Neuronal stem cell (in vitro differentiated cells): ENCODE data around the gene TSHZ2.
"Not testable (repeated sequence)": the region's sequence is repeated elsewhere in the genome, so short reads cannot be mapped to it uniquely, and the experiment has no call there.

Source experiments
- DNase-seq: peaks from one replicate; pipeline ENCODE4 v3.0.0-alpha.2; 2013; ENCODE audit warnings: low spot score
- H2AFZ ChIP-seq: one replicate; pipeline ENCODE4 v1.6.1; 2013; ENCODE audit warnings: mild to moderate bottlenecking, low read length, inconsistent platforms
- H2AK5ac ChIP-seq: 2 replicates; pipeline ENCODE4 v1.6.1; 2013; ENCODE audit warnings: low read depth, mild to moderate bottlenecking, inconsistent platforms, low read length, moderate library complexity, mixed read lengths
- H2BK120ac ChIP-seq: 2 replicates; pipeline ENCODE4 v1.6.1; 2013; ENCODE audit warnings: low read depth, mild to moderate bottlenecking, inconsistent platforms, low read length, moderate library complexity, mixed read lengths
- H2BK12ac ChIP-seq: one replicate; pipeline ENCODE4 v1.6.1; 2013; ENCODE audit warnings: low read length, inconsistent platforms
- H2BK15ac ChIP-seq: 2 replicates; pipeline ENCODE4 v1.6.1; 2013; ENCODE audit warnings: mild to moderate bottlenecking, low read length, inconsistent platforms, mixed read lengths
- H2BK5ac ChIP-seq: one replicate; pipeline ENCODE4 v1.6.1; 2013; ENCODE audit warnings: inconsistent platforms, mild to moderate bottlenecking, low read length, moderate library complexity
- H3K14ac ChIP-seq: one replicate; pipeline ENCODE4 v1.6.1; 2013; ENCODE audit warnings: low read length, inconsistent platforms
- H3K18ac ChIP-seq: 2 replicates; pipeline ENCODE4 v1.6.1; 2013; ENCODE audit warnings: low read length, inconsistent platforms
- H3K23ac ChIP-seq: 2 replicates; pipeline ENCODE4 v1.6.1; 2013; ENCODE audit warnings: low read depth, mild to moderate bottlenecking, mixed read lengths, low read length, inconsistent platforms; ENCODE audit not compliant: poor library complexity
- H3K27ac ChIP-seq: replicated peaks from 3 replicates; pipeline ENCODE4 v1.5.1; 2013; ENCODE audit warnings: low read length, inconsistent platforms
- H3K27me3 ChIP-seq, 3 experiments: 2 replicates each; pipeline ENCODE4 v1.6.1; 2013; ENCODE audit warnings: low read length in 3 of 3, mild to moderate bottlenecking in 2 of 3, inconsistent platforms in 1 of 3, low read depth in 1 of 3, mixed read lengths in 1 of 3, moderate library complexity in 1 of 3; ENCODE audit not compliant: control insufficient read depth in 3 of 3, insufficient read depth in 3 of 3
- H3K36me3 ChIP-seq, 2 donors: replicated peaks in 1 of 2; 2 replicates each; pipeline ENCODE4 v1.6.1; 2013; ENCODE audit warnings: low read length in 2 of 2; ENCODE audit not compliant: control insufficient read depth in 2 of 2, insufficient read depth in 2 of 2
- H3K4ac ChIP-seq: 2 replicates; pipeline ENCODE4 v1.6.1; 2013; ENCODE audit warnings: inconsistent platforms, mild to moderate bottlenecking, low read length, moderate library complexity
- H3K4me1 ChIP-seq, 2 donors: 1 replicate in 1 of 2; 2 replicates in 1 of 2; pipeline ENCODE4 v1.6.1; 2013; ENCODE audit warnings: low read length in 2 of 2, low read depth in 1 of 2; ENCODE audit not compliant: control insufficient read depth in 2 of 2, insufficient read depth in 1 of 2
- H3K4me2 ChIP-seq: one replicate; pipeline ENCODE4 v1.6.1; 2013; ENCODE audit warnings: mild to moderate bottlenecking, low read length, inconsistent platforms; ENCODE audit not compliant: insufficient read depth, poor library complexity, severe bottlenecking
- H3K4me3 ChIP-seq, 2 donors: 2 replicates each; pipeline ENCODE4 v1.5.1; 2013; ENCODE audit warnings: low read length in 2 of 2, mild to moderate bottlenecking in 2 of 2, inconsistent platforms in 1 of 2, moderate library complexity in 1 of 2
- H3K79me1 ChIP-seq: one replicate; pipeline ENCODE4 v1.6.1; 2013; ENCODE audit warnings: low read depth, mild to moderate bottlenecking, inconsistent platforms, low read length, moderate library complexity
- H3K9ac ChIP-seq: one replicate; pipeline ENCODE4 v1.6.1; 2013; ENCODE audit warnings: mild to moderate bottlenecking, low read depth, low read length, inconsistent platforms; ENCODE audit not compliant: poor library complexity
- H3K9me3 ChIP-seq, 2 donors: replicated peaks in 1 of 2; 2 replicates each; pipeline versions ENCODE3 to v1.6.1; 2013; ENCODE audit warnings: low read length in 2 of 2, mild to moderate bottlenecking in 2 of 2, inconsistent platforms in 1 of 2, low read depth in 1 of 2, mixed read lengths in 1 of 2, moderate library complexity in 1 of 2; ENCODE audit not compliant: control insufficient read depth in 2 of 2, insufficient read depth in 1 of 2
- H4K8ac ChIP-seq: one replicate; pipeline ENCODE4 v1.6.1; 2013; ENCODE audit warnings: low read depth, mild to moderate bottlenecking, inconsistent platforms, low read length, moderate library complexity
- H4K91ac ChIP-seq: one replicate; pipeline ENCODE4 v1.6.1; 2013; ENCODE audit warnings: low read length, low read depth, mild to moderate bottlenecking, inconsistent platforms; ENCODE audit not compliant: poor library complexity
- WGBS, 2 donors: extraction: QIAGEN DNeasy Blood & Tissue Kit; methylation state at CpG; one replicate each; pipeline ENCODE4 v1.1.7; 2013; ENCODE audit warnings: missing lambda C conversion rate in 2 of 2, mixed read lengths in 1 of 2; ENCODE audit not compliant: insufficient read length in 2 of 2, insufficient replicate concordance in 1 of 2; ENCODE audit errors: extremely low coverage in 2 of 2; 5-methylcytosine and 5-hydroxymethylcytosine counted together

TSHZ2 gene

GRCh38 chr20:53463101-53463972 lies 491.2 kb downstream of the TSHZ2 start:
- H3K79me1 ChIP-seq = no peaks in the 10 kb centered on the region
- no peaks in the 10 kb centered on the region for H3K36me3 ChIP-seq
- no peak overlapping the region for H2BK12ac ChIP-seq
- no peak overlapping the region for H4K91ac ChIP-seq
- H2AFZ ChIP-seq = no peak overlapping the region
- H3K14ac ChIP-seq = no peak overlapping the region
- no peak for DNase-seq
- H3K23ac ChIP-seq = no peak overlapping the region
- H3K9ac ChIP-seq = no peak overlapping the region
- H3K4me3 ChIP-seq = no peak overlapping the region
- no peak overlapping the region for H3K4me2 ChIP-seq
- H4K8ac ChIP-seq = no peak overlapping the region
- 100% methylated on average over 1 of the region's 6 CpGs; no CpG with 5 or more reads in 1 of the 2 donors for WGBS, 2 donors
- no peak overlapping the region for H3K4ac ChIP-seq
- no peaks in the 10 kb centered on the region for H3K27me3 ChIP-seq
- H3K18ac ChIP-seq = no peak overlapping the region
- no peaks in the 10 kb centered on the region for H3K4me1 ChIP-seq
- no peak overlapping the region for H3K27ac ChIP-seq
- H2BK5ac ChIP-seq = no peak overlapping the region
- H2BK120ac ChIP-seq = no peak overlapping the region
- H3K9me3 ChIP-seq = peaks cover 0 to 7% of the 10 kb centered on the region in 2 donors
- no peak overlapping the region for H2AK5ac ChIP-seq
- H2BK15ac ChIP-seq = no peak overlapping the region

GRCh38 chr20:53466279-53466678 lies 494.1 kb downstream of the TSHZ2 start:
- Histone ChIP-seq H3K79me1 (no peaks in the 10 kb centered on the region), H2AK5ac (no peak overlapping the region), H2BK12ac (no peak overlapping the region), H3K4me2 (no peak overlapping the region), H3K18ac (no peak overlapping the region), H3K27ac (no peak overlapping the region), H3K4me1 (no peaks in the 10 kb centered on the region), H3K9ac (no peak overlapping the region), H4K8ac (no peak overlapping the region), H3K9me3 (peaks cover 0 to 7% of the 10 kb centered on the region in 2 donors), H2AFZ (no peak overlapping the region), H2BK5ac (no peak overlapping the region), H3K27me3 (no peaks in the 10 kb centered on the region), H2BK15ac (no peak overlapping the region), H3K14ac (no peak overlapping the region), H3K4ac (no peak overlapping the region), H3K4me3 (no peak overlapping the region), H3K23ac (no peak overlapping the region), H4K91ac (no peak overlapping the region), H2BK120ac (no peak overlapping the region), H3K36me3 (no peaks in the 10 kb centered on the region)
- no CpG with 5 or more reads among the region's 4 CpGs for whole genome bisulfite sequencing, 2 donors
- DNase-seq = no peak

DNA sequence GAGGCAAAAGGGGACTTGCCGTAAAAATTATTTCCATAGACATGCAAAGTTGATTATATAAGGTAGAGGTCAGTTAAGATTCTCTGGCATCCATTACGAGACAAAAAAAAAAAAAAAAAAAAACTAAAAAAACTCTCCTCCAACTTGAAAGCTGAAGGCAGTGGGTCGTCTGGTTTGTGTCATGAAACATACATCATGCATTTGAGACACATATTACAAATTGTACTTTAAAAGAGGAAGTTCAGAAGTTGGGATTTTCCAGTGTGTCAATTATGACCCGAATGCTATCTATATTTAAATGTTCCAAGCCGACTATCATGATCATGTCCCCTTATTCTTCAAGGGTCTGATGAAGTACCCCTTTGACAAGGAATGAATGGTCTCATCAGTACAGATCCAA lies 496.4 kb downstream of the TSHZ2 start:
- no peak overlapping the region for H3K23ac ChIP-seq
- no peaks in the 10 kb centered on the region for H3K27me3 ChIP-seq
- no peak overlapping the region for H3K4me2 ChIP-seq
- no peak overlapping the region for H3K27ac ChIP-seq
- H3K9ac ChIP-seq = no peak overlapping the region
- H2AK5ac ChIP-seq = no peak overlapping the region
- H3K4me1 ChIP-seq = no peaks in the 10 kb centered on the region
- H3K18ac ChIP-seq = no peak overlapping the region
- no peak overlapping the region for H2BK15ac ChIP-seq
- WGBS, 2 donors = no CpG with 5 or more reads among the region's 5 CpGs
- H3K9me3 ChIP-seq = peaks cover 2 to 9% of the 10 kb centered on the region in 2 donors
- H3K79me1 ChIP-seq = no peaks in the 10 kb centered on the region
- no peaks in the 10 kb centered on the region for H3K36me3 ChIP-seq
- H3K4ac ChIP-seq = no peak overlapping the region
- no peak overlapping the region for H2BK5ac ChIP-seq
- no peak overlapping the region for H3K14ac ChIP-seq
- no peak overlapping the region for H2BK12ac ChIP-seq
- no peak overlapping the region for H3K4me3 ChIP-seq
- no peak overlapping the region for H4K91ac ChIP-seq
- no peak for DNase-seq
- H2BK120ac ChIP-seq = no peak overlapping the region
- H2AFZ ChIP-seq = no peak overlapping the region
- no peak overlapping the region for H4K8ac ChIP-seq

GRCh38 chr20:53472859-53473258 lies 500.7 kb downstream of the TSHZ2 start:
- not testable (repeated sequence) for H3K27ac ChIP-seq, H3K9ac ChIP-seq, H2AK5ac ChIP-seq, H3K79me1 ChIP-seq, H3K4me3 ChIP-seq, H2AFZ ChIP-seq, H3K36me3 ChIP-seq, H4K8ac ChIP-seq, H2BK120ac ChIP-seq, H3K4me1 ChIP-seq, H3K18ac ChIP-seq, H2BK12ac ChIP-seq, H3K23ac ChIP-seq, H3K4ac ChIP-seq, H3K27me3 ChIP-seq, H3K4me2 ChIP-seq, H3K9me3 ChIP-seq, DNase-seq, H4K91ac ChIP-seq, H2BK15ac ChIP-seq, H3K14ac ChIP-seq, H2BK5ac ChIP-seq
- no CpG with 5 or more reads among the region's 18 CpGs for WGBS, 2 donors
